NCI-H345 (cell line): Measurements from ENCODE around the gene MBD3L3.
A peak's percentile ranks its signal among the peaks of the same experiment; 100 is the strongest.
"Not testable (repeated sequence)": the region's sequence is repeated elsewhere in the genome, so short reads cannot be mapped to it uniquely, and the experiment has no call there.

Experiments
- DNase-seq: peaks from one replicate; lab custom pipeline; 2025; lab: John Stamatoyannopoulos, UW

Gene MBD3L3

DNA sequence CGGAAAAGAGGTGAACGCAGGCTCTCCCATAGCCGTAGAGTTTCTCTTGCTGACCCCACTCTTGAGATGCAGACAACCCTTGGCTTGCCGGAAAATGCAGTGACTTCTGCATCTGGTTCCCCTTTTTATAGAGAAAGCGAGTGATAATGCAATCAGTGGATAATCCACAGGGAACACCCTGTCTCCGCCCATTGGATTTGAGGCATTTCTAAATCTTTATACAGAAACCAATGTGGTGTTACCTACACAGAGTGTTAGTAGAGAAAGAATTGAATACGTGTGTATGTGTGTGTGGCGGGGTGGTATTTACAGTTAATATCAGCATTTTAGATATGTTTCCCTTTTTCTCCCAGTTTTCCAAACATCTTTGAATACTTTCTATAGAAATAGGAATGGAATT is at the start of gene MBD3L3:
MBD3L3 (minus strand) TSS at position 101 of the 400 bp plus-strand sequence; CDS start at position 30, 71 bp downstream.
- not testable (repeated sequence) for DNase-seq

DNA sequence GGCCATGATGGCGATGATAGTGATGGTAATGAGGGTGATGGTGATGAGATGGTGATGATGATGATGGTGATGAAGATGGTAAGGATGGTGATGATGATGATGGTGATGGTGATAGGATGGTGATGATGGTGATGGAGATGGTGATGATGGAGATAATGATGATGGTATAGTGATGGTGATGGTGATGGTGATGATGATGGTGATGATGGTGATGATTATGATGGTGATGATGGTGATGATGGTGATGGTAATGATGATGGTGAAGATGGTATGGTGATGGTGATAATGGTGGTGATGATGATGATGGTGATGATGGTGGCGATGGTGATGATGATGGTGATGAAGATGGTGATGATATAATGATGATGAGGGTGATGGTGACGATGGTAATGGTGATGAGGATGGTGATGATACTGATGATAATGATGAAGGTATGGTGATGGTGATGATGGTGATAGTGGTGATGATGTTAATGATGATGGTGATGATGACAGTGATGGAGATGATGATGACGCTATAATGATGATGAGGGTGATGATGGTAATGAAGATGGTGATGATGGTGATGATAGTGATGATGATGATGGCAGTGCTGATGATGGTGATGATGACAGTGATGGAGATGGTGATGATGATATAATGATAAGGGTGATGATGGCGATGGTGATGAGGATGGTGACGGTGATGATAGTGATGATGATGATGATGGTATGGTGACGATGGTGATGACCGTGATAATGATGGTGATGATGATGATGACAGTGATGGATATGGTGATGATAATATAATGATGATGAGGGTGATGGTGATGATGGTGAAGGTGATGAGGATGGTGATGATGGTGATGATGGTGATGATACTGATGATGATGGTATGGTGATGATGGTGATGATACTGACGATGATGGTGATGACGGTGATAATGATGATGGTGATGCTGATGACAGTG is 48.5 kb upstream of the MBD3L3 start:
- DNase-seq, result no peak

DNA sequence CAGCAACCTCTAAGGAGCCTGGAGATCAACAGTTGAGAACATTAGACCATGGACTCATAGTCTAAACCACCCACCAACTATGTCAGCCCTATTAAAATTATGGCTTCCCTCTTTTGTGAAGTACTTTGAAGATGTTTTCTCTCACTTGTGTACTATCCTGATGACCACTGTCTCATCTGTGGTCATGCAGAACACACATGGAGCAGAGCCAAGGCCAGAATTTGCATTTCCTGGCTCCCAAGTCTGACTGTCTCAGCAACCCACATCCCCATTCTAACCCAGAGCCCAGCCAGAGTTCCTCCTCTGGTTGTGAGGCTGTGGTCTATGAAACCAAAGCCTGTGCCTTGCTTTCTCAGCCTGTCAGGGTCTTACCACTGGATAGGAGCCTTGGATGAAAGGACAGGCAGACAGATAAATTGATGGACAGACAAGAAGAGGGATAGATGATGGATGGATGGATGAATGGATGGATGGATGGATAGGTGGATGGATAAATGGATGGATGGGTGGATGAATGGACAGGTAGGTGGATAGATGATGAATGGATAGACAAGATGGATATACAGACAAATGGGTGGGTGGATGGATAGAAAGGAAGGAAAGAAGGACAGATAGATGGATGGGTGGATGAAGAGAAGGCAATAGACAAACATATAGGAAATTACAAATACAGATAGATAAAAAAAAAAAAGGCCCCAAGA is 46.4 kb upstream of the MBD3L3 start:
- no peak for DNase-seq

GRCh38 chr19:7101498-7102253 is 43.2 kb upstream of the MBD3L3 start:
- DNase-seq, result no peak

DNA sequence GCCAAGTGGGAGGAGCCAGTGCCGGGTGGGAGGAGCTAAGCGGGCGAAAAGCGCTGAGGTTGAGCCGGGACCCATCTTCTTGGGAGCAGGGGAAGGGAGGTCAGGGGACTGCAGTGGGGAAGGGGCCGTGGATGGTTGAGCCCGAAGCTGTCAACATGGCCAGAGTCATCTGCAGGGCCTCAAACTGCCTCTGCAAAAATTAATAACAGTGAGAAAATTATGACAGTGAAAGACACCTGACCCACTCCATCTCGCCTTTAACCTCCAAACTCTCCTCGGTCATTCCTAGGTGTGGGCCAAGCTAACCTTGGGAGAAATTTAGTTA is 41.1 kb upstream of the MBD3L3 start:
- DNase-seq, result no peak

GRCh38 chr19:7098701-7099596 is 40.5 kb upstream of the MBD3L3 start:
- peak; percentile 89 for DNase-seq

- DNase-seq, result no peak
Observed at GRCh38 chr19:7098096-7098495, 39.6 kb upstream of the MBD3L3 start.

GRCh38 chr19:7088999-7089398 is 30.5 kb upstream of the MBD3L3 start:
- DNase-seq, result no peak

GRCh38 chr19:7083076-7083956 is 24.8 kb upstream of the MBD3L3 start:
- DNase-seq, result no peak

DNA sequence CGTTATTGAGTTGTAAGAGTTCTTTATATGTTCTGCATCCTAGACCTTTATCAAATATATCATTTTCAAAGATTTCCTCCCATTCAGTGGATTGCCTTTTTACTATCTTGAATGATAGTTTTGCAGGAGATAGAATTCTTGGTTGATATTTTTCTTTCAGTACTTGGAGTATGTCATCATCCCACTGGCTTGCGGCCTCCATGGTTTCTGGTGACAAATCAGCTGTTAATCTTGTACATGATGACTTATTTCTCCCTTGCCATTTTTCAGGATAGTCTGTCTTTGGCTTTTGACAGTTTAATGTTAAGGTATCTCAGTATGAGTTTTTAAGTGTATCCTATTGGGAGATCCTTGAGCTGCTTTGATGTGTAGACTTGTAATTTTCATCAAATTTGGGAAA is 19.5 kb upstream of the MBD3L3 start:
- no peak for DNase-seq

- DNase-seq, result no peak
Observed at GRCh38 chr19:7076151-7076550, 17.7 kb upstream of the MBD3L3 start.

GRCh38 chr19:7074705-7075282 is 16.3 kb upstream of the MBD3L3 start:
- DNase-seq, result no peak

DNA sequence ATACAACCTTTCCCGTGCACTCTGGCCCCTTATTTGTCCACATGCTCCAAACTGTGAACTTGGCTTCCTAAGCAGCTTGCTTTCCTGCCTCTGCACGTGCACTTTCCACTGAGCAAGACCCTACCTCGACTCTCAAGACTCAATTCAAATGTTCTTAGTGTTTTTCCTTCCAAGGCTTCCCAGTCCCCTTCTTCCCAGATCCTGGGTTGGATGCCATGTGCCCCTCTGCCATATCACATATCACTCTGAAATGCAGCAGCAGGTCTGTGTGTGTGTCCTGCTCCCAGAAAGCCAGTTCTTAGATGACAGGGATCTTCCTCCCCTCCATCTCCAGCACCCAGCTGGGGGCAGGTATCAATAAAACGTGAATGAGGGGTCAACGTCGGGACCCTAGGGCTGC is 14.1 kb upstream of the MBD3L3 start:
- no peak for DNase-seq

DNA sequence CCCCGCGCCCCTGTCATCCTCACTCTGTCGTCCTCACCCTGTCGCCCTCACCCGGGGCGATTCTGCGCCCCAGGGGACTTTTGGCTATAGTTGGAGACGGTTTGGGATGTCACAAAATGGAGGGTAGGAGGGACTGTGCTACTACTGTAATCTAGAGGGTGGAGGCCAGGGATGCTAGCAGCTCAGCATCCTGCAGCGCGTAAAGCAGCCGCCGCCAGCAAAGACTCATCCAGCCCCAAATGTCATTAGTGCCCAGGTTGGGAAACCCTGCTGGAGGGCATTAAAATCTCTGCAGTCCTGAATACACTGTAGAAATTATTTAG is 11.4 kb upstream of the MBD3L3 start:
- no peak for DNase-seq

DNA sequence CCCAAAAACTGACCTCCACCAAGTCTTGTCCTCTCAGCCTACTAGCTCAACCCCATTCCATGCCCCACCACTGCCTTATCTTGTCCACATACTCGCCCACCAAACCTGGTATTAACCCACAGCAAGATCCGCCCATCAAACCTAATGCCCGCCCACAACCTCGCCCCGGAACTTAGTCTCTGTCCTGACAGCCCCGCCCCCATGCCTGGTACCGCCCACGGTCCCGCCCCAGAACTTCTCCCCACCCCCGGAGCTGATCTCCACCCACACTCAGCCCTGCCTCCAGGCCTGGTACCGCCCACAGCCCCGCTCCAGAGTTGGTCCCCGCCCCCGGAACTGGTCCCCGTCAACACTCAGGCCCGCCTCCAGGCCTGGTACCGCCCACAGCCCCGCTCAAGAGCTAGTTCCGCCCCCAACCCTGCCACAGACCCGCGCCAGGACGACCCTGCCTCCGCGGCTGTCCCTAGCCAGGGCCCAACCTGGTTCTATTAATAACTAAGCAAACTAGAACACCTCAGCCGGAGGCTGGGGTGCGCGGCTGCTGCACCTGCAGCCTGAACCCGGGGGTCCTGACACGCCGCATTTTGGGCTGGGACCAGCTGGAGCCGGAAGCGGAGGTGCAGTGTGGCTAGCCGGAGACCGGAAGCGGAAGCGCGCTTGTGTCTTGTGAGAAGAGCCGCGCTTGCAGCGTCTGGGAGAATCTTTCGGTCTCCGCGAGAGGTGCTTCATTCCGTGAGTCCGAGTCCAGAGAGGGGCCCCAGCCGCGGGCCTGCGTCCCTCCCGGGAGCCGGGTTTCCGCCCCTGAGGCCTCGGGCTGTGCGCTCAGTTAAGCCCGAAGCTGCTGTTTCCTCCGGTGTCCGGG is 10.8 kb upstream of the MBD3L3 start, which contains the start of gene ZNF557:
ZNF557 (plus strand) TSS at position 662 of the 862 bp plus-strand sequence. CDS start 5,372 bp downstream, outside the sequence.
- peak; percentile 97 for DNase-seq

DNA sequence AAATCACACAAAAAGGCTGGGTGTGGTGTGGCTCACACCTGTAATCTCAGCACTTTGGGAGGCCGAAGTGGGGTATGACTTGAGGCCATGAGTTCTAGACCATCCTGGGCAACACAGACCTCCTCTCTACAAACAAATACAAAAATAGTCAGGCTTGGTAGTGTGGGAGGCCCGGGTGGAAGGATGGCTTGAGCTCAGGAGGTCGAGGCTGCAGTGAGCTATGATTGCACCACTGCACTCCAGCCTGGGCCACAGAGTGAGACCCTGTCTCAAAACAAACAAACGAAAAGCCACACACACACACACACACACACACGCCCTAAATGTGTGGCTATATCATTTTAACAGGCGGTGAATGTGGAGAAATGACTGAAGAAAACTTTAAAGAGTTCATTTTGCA is 10.1 kb upstream of the MBD3L3 start:
- no peak for DNase-seq

DNA sequence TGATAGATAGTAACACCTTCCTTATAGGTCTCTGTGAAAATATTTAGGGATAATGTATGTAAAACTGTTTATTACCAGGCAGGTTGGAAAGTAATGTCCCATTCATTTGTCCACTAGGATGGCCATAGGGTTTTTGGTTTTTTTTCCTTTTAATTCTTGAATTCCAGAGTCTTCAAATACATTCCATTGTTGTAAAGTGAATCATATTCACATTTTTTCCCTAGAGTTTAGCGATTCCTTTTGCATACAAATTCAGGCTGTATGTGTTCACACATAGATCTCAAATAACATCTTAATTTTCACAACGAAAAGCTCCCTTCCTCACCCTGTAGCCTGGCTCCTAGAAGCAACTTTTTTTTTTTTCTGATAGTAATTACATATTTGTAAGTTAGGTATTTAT is 9.2 kb upstream of the MBD3L3 start:
- no peak for DNase-seq

DNA sequence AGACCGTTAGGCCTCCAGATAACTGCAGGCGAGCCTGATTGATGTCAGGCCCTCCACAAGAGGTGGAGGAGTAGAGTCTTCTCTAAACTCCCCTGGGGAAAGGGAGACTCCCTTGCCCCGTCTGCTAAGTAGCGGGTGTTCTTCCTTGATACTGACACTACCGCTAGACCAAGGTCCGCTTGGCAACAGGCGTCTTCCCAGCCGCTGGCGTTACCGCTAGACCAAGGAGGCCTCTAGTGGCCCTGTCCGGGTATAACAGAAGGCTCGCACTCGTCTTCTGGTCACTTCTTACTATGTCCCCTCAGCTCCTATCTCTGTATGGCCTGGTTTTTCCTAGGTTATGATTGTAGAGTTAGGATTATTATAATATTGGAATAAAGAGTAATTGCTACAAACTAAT is 8.6 kb upstream of the MBD3L3 start:
- not testable (repeated sequence) for DNase-seq

DNA sequence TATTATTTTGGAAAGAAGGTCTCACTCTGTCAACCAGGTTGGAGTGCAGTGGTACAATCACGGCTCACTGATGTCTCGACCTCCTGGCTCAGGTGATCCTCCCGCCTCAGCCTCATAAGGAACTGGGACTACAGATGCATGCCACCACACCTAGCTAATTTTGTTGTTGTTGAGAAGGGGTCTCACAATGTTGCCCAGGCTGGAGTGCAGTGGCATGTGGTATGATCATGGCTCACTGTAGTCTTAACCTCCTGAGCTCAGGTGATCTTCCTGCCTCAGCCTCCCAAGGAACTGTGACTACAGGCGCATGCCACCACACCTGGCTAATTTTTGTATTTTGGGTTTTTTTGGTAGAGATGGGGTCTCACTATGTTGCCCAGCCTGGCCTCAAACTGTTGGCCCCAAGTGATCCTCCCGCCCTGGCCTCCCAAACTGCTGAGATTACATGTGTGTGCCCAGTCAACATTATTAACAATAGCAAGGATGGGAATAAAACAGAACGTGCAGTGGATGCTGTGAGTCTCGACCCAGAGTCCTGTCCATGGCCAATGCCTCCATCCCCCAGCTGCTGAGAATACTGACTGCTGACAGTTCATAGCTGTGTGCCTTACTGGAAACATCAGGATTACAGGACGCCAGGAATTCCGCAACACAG is 5.4 kb upstream of the MBD3L3 start:
- DNase-seq, result no peak
